NCI-H1105 (cell line): ENCODE measurements around the gene WDR27.
"Not testable (repeated sequence)": the region's sequence is repeated elsewhere in the genome, so short reads cannot be mapped to it uniquely, and the experiment has no call there.

ENCODE experiments used
- DNase-seq: peaks from one replicate; lab custom pipeline; 2025; lab: John Stamatoyannopoulos, UW

Gene WDR27

DNA sequence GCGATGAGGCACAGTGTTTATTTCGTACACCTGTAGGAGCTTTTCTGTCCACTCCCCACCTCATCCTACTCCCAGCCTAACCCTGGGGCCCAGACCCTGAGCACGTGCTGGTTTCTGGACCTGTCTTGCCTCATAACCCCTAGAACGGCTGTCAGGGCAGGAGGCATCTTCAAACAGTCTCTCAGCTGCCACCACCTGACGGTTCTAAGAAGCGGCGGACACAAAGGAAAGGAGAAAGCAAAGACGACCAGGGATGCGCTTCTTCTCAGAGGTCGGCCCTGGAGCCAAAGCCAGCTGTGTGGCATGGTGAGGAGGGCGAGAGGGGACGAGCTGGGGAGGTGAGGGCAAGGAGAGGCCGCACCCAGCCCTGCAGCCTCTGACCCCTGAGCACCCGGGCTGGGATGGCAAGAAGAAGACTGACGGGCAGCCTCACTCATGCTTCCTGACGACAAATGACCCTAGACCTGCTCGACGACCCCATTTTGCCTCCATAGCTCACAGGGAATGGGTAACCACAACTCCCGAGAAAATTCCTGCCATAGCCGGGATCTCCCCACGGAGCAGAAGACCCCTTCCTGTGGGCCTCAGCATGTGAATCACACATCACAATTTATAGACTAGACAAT, 62.1 kb downstream of the WDR27 start:
- DNase-seq = no peak

- no peak for DNase-seq
Measured at GRCh38 chr6:169638915-169639314, 62.9 kb downstream of the WDR27 start.

DNA sequence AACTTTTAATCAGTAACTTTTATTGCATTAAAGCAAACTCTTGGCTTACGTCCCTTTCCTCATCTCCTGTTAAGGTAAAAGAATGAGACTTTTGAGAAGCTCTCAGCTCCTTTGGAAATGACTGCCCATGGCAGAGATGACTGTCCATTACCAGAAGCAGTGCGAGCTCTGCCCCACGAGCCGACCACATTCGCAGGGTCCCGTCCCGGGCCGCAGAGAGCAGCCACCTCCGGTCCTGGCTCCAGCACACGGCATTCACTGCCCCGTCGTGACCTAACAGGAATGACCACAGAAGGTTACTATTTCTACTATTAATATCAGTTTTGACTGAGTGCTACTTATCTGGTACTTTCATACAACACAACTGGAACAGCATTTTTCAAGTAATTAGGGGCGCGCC, 63.4 kb downstream of the WDR27 start:
- DNase-seq = no peak

DNA sequence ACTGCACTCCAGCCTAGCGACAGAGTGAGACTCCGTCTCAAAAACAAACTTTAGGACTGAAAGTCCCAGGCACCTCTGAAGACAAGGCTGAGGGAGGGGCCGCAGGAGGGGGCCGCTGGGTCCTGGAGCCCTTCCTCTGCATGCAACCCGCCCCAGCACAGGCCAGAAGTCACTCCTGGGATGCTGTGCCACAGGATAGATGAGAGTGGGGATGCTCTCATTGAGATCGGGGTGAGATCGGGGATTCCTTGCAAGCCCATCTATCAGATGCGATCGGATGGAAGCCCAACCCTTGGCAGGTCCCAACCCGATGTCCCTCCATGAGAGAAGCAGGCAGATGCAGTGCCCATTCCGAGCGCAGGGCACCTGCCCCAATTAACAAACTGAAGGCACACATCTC, 66.5 kb downstream of the WDR27 start:
- no peak for DNase-seq

DNA sequence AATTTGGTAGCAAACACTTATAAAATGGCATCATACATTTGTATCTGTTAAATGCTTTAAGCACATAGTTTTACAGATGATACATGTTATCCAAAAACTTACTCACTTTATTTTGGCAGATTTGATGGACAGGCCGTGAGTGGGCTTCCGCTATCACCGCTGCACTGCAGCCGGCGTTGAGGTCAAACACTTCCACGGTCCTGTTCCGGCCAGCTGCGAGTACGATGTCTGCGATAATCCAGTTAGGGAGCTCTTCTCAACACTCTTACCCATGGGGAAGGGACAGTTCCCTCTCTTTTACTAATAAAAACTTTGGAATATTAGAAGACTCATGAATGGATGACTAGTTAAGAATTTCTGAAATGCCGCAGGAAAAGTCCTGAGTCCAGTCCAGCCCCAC, 69.0 kb downstream of the WDR27 start:
- no peak for DNase-seq

- no peak for DNase-seq
Measured at GRCh38 chr6:169629256-169629655, 72.6 kb downstream of the WDR27 start.

- DNase-seq = no peak
Measured at GRCh38 chr6:169627736-169628607, 73.9 kb downstream of the WDR27 start.

GRCh38 chr6:169626649-169627048, 75.2 kb downstream of the WDR27 start:
- no peak for DNase-seq

GRCh38 chr6:169626169-169626568, 75.7 kb downstream of the WDR27 start:
- DNase-seq = no peak

DNA sequence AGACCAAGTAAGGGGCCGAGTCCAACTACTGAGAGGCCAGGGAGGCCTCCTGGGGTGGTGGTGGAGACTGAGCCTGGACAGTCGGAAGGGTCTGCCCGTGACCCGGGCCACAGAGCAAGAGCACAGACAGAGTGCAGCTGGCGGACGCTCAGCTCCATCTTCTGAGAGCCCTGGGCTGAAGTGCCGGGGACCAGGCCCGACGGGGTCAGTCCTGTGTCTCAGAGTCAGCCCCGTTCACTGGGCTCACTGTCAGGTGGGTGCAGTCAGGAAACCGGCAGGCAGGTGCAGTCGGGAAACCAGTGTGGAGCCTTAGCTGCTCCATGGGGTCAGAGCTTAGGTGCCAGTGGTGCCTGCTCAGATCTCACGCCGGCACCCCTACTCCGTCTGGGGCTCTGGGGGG, 76.5 kb downstream of the WDR27 start:
- no peak for DNase-seq

- DNase-seq = no peak
Measured at GRCh38 chr6:169624785-169625184, 77.0 kb downstream of the WDR27 start.

- no peak for DNase-seq
Measured at GRCh38 chr6:169623975-169624374, 77.9 kb downstream of the WDR27 start.

- DNase-seq = no peak
Measured at GRCh38 chr6:169623343-169623742, 78.5 kb downstream of the WDR27 start.

- DNase-seq = no peak
Measured at GRCh38 chr6:169622618-169623017, 79.2 kb downstream of the WDR27 start.

DNA sequence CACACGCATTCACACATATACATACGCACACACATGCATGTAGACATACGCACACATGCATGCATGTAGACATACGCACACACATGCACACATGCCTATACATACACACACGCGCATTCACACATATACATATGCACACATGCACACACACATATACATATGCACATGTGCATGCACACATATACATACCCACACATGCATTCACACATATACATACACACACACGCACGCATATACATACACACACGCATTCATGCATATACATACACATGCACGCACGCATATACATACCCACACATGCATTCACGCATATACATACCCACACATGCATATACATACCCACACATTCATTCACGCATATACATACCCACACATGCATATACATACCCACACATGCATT, 80.5 kb downstream of the WDR27 start:
- no peak for DNase-seq

- DNase-seq = no peak
Measured at GRCh38 chr6:169620171-169621130, 81.4 kb downstream of the WDR27 start.

DNA sequence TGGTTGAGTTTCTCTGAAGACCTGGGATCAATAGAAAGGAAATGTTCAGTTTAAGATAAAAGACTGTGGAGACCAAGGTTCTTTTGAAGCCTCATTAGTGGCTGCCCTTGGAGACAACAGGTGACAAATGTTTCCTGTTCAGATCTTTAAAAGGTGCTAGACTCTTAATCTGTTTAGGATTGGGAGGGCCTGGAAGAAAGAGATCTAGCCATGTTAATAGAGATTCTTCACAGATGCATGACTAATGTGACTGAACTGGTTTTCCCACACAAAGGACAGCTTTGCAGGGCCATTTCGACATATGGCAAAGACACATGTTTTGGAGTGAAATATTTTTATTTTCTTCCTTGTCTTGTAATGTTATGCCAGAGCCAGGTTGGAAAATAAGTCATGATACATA, 82.2 kb downstream of the WDR27 start:
- no peak for DNase-seq

GRCh38 chr6:169618526-169619490, 83.0 kb downstream of the WDR27 start:
- DNase-seq = no peak

- no peak for DNase-seq
Measured at GRCh38 chr6:169617562-169617961, 84.3 kb downstream of the WDR27 start.

DNA sequence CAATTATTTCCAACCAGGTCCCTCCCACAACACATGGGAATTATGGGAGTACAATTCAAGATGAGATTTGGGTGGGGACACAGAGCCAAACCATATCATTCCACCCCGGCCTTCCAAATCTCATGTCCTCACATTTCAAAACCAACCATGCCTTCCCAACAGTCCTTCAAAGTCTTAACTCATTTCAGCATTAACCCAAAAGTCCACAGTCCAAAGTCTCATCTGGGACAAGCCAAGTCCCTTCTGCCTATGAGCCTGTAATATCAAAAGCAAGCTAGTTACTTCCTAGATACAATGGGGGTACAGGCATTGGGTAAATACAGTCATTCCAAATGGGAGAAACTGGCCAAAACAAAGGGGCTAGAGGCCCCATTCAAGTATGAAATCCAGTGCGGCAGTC, 93.2 kb downstream of the WDR27 start:
- DNase-seq = not testable (repeated sequence)

GRCh38 chr6:169604076-169604475, 97.8 kb downstream of the WDR27 start:
- no peak for DNase-seq
